Muscle layer of colon (tissue), 2 donors: Measurements from ENCODE around the gene KCNK16.

Experiments used
- H3K27ac ChIP-seq: one replicate; pipeline ENCODE4 v1.7.0; 2013; ENCODE audit warnings: low read depth, mild to moderate bottlenecking, low read length, moderate library complexity
- H3K27me3 ChIP-seq, 2 donors: one replicate each; pipeline ENCODE4 v1.7.0; 2013; ENCODE audit warnings: low read length in 2 of 2, mild to moderate bottlenecking in 2 of 2; ENCODE audit not compliant: insufficient read depth in 2 of 2, control insufficient read depth in 1 of 2
- H3K36me3 ChIP-seq: one replicate; pipeline ENCODE4 v1.7.0; 2013; ENCODE audit warnings: mild to moderate bottlenecking, low read length; ENCODE audit not compliant: insufficient read depth
- H3K4me1 ChIP-seq: one replicate; pipeline ENCODE4 v1.7.0; 2013; ENCODE audit warnings: mild to moderate bottlenecking, low read length; ENCODE audit not compliant: insufficient read depth
- H3K4me3 ChIP-seq, 2 donors: one replicate each; pipeline ENCODE4 v1.7.0; 2013; ENCODE audit warnings: low read length in 2 of 2, low read depth in 1 of 2, mild to moderate bottlenecking in 1 of 2, moderate library complexity in 1 of 2
- H3K9ac ChIP-seq: one replicate; pipeline ENCODE4 v1.7.0; 2013; ENCODE audit warnings: low read length
- H3K9me3 ChIP-seq: one replicate; pipeline ENCODE4 v1.7.0; 2013; ENCODE audit warnings: mild to moderate bottlenecking, low read length
- donor health status: abdominal sarcoma.
- donor health status: Adenocarcinoma of cecum.

Gene KCNK16

DNA sequence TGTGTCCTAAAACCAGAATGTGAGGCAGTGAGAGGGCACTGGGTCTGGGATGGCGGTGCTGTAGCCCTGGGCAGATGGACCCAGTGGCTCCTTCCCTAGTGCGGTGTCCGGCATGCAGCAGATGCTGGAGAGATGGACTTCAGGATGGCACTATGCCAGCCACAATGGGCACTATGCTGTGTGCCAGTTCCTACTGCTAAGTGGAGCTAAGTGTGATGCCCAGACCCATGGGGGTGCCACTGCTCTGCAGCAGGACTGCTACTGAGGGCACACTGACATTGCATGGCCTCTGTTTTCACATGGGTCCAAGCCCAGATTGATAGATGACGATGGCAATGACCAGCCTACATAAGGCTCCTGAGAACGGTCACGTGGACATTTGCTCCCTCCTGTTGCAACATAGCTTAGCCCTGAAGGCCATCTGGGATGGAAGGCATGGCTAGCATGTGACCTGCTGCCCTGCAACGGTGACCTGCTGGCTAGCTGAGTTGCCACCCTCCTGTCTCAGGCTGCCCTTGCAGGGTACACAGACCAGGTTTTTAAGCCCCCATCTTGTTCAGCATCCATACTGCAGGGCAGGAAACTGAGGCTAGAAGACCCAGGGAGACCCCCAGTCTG lies 31.3 kb upstream of the KCNK16 start:
- H3K36me3 ChIP-seq = no peaks in the 10 kb centered on the region
- H3K27ac ChIP-seq = no peak overlapping the region
- no peak overlapping the region for H3K4me3 ChIP-seq
- H3K9ac ChIP-seq = no peak overlapping the region
- H3K27me3 ChIP-seq = no peaks in the 10 kb centered on the region
- H3K4me1 ChIP-seq = no peaks in the 10 kb centered on the region
- H3K9me3 ChIP-seq = no peaks in the 10 kb centered on the region

DNA sequence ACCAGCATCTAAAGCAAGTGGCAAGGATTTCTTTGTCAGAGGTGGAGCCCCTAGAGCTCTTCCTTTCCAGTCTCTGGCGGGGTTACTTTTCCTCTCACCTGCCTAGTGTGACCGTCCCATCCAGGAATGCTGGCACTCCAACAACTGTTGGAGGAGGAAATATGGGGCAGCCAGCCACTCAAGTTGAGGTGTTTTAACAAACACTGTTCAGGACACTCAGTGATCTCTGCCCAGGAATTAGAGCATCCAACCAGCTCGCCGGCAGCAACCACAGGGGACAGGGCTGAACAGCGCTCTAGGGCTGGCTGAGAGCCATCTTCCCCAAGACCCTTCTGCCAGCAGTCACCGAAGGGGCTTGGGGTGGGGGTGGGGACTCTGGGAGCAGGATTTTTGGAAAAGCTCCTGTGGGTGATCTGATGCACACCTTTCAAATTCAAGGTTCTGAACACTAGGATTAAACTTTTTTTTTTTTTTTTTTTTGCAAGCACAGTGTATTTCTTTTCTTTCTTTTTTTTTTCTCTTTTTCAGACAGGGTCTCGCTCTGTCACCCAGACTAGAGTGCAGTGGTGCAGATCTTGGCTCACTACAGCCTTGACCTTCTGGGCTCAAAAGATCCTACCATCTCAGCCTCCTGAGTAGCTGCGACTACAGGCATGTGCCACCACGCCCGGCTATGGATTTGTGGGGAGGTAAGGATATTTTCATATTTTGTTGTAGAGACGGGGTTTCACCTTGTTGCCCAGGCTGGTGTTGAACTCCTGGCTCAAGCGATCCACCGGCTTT lies 28.4 kb upstream of the KCNK16 start:
- no peak overlapping the region for H3K4me3 ChIP-seq
- no peaks in the 10 kb centered on the region for H3K27me3 ChIP-seq
- H3K27ac ChIP-seq = no peak overlapping the region
- H3K4me1 ChIP-seq = no peaks in the 10 kb centered on the region
- no peak overlapping the region for H3K9ac ChIP-seq
- H3K36me3 ChIP-seq = no peaks in the 10 kb centered on the region
- no peaks in the 10 kb centered on the region for H3K9me3 ChIP-seq

DNA sequence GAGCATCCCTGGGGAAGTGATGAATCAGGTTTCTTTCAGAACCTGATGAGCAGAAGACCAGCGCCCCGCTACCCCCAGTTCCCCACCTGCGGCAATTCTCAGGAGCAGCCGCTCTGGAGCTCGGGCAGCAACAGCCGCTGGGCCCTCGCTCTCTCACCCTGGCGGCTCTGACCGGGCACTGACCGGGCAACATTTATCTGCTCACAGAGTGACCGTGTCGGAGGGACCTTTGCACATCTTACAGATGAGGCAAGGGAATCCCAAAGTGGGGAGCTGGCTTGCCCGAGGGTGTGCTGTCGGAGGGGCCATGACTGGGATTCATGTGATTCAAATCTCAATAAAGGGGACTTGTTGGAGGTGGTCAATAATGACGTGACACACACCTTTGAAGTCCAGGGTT lies 26.2 kb upstream of the KCNK16 start:
- H3K9me3 ChIP-seq = no peaks in the 10 kb centered on the region
- H3K4me3 ChIP-seq = no peak overlapping the region
- H3K9ac ChIP-seq = no peak overlapping the region
- no peaks in the 10 kb centered on the region for H3K36me3 ChIP-seq
- no peaks in the 10 kb centered on the region for H3K4me1 ChIP-seq
- H3K27ac ChIP-seq = no peak overlapping the region
- no peaks in the 10 kb centered on the region for H3K27me3 ChIP-seq

DNA sequence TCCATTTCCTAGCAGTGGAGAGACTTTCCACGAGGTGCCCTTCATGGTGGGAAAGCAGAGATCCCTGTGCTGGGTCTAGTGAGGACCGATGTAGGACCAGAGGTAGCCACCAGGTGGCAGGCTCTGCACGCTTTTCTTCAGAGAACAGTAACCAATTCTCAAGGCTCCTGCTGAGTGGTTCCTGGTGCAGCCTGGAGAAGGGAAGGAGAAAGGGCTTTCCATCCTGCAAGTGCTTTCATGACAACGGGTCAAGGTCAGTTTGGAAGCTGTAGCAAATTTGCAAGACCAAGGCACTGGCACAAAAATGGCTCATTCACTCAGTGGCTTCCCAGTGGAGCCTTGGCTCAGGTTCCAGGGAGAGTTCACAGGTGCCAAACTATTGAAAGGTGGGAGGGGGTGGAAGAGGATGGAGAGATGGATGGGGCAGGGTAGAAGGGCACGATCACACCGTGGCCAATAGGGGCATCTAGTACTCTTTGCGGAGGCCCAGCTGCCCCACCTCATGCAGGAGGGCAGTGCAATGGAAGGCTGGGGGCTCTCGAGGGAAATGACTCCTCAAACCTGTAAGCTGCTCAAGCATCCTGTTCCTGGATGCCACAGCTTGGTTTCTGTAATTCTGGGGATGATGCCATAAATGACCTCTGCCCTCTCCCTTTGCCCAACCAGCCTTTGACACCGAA lies 25.5 kb upstream of the KCNK16 start:
- Histone ChIP-seq H3K36me3 (no peaks in the 10 kb centered on the region), H3K27ac (no peak overlapping the region), H3K4me3 (no peak overlapping the region), H3K9me3 (no peaks in the 10 kb centered on the region), H3K27me3 (no peaks in the 10 kb centered on the region), H3K4me1 (no peaks in the 10 kb centered on the region), H3K9ac (no peak overlapping the region)

DNA sequence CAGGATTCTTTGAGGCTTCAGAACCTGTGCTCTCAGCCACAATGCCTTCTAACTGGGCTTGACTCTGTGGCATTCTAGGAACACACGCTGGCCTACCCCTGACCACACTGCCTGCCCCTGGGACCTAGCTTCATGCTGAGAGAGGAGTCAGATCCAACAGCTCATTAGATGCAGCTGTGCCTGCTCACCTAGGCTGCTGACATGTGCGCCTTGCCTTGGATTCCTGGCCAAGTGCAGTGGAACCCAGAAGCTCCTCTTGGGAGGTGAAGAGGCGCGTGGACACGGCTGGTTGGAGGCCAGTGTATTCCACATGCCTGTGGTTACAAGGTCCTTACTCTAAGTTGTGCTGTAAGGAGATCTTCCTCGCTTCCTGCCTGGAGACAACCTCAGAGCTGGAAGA lies 24.7 kb upstream of the KCNK16 start:
- no peak overlapping the region for H3K9ac ChIP-seq
- H3K27me3 ChIP-seq = no peaks in the 10 kb centered on the region
- H3K9me3 ChIP-seq = no peaks in the 10 kb centered on the region
- no peaks in the 10 kb centered on the region for H3K36me3 ChIP-seq
- no peak overlapping the region for H3K27ac ChIP-seq
- H3K4me3 ChIP-seq = no peak overlapping the region
- no peaks in the 10 kb centered on the region for H3K4me1 ChIP-seq

DNA sequence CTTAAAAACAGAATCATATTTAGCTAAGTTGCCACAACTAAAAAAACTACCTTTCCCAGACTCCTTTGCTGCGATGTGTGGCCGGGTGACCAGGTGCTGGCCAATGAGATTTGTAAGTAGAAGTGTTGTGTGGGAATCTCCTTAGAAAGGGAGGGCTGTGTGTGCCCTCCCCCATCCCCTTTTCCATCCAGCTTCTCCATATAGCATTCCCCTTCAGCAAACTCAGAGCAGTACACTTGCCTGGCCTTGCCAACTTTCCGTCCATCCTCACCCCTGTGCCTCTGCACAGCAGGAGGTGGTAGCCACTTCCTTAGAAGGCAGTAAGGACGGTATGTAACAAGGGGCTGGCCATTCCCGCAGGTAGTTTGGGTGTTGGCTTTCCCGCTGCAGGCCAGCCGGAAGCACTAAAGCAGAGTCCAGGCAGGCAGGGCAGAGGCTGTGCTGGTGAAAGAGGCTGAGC lies 22.3 kb upstream of the KCNK16 start:
- no peak overlapping the region for H3K9ac ChIP-seq
- H3K9me3 ChIP-seq = no peaks in the 10 kb centered on the region
- no peaks in the 10 kb centered on the region for H3K27me3 ChIP-seq
- H3K27ac ChIP-seq = no peak overlapping the region
- H3K4me3 ChIP-seq = no peak overlapping the region
- no peaks in the 10 kb centered on the region for H3K36me3 ChIP-seq
- no peaks in the 10 kb centered on the region for H3K4me1 ChIP-seq

DNA sequence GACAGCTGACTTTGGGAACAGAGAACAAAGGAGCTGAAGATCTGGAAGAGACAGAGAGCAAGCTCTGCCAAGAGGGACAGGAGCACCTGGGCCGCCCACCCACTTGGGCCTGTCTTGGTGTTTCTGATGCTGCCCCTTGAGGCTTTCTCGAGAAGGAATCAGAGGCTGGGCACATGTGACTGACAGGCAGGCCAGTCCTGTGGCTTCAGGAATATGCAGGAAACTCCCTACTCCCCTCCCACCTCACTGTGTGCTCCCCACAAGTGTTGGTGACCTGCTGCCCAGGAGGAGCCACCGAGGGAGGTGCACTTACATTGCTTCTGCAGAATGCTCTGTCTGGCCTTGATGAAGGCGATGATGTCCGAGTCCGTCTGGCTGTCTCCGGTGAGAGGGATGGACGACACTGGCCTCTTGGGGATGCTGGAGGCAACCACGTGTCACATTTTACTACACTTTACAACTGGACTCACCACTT lies 20.9 kb upstream of the KCNK16 start:
- Histone ChIP-seq H3K27ac (no peak overlapping the region), H3K4me1 (no peaks in the 10 kb centered on the region), H3K27me3 (no peaks in the 10 kb centered on the region), H3K9ac (no peak overlapping the region), H3K4me3 (no peak overlapping the region), H3K9me3 (no peaks in the 10 kb centered on the region), H3K36me3 (no peaks in the 10 kb centered on the region)

DNA sequence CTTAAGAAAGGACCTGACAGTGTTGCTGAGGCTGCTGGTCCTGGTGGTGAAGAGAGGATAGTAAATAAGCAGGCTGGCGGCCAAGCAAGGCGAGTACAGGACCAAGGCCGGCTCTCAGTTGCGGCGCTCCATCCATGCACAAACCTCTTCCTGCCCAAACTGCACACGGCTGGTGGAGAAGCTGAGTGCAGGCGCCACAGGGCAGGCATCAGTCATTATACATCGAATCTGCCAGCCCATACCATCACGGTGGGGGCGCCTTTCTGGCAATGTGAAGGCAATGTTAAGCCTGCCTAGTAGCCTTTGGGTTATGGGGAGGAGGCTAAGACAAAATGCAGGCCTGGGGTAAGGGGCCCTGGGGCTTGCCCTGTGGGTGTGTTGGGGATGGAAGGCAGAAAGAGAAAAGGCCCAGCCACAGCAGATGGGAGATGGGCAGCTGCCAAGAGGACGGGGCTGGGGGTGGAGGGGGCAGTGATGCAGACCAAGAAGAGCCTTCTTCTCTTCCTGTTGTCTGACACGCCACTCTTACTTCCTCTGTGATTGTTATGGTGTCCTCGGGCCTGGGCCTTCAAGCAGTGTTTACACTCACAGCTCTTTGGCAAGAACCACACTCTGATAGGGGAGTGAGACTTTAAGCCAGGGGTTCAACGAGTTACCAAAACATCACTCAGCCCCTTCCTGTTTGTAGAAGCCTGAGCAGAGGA lies 20.3 kb upstream of the KCNK16 start:
- Histone ChIP-seq H3K9ac (no peak overlapping the region), H3K36me3 (no peaks in the 10 kb centered on the region), H3K4me1 (no peaks in the 10 kb centered on the region), H3K27me3 (no peaks in the 10 kb centered on the region), H3K4me3 (no peak overlapping the region), H3K27ac (no peak overlapping the region), H3K9me3 (no peaks in the 10 kb centered on the region)

DNA sequence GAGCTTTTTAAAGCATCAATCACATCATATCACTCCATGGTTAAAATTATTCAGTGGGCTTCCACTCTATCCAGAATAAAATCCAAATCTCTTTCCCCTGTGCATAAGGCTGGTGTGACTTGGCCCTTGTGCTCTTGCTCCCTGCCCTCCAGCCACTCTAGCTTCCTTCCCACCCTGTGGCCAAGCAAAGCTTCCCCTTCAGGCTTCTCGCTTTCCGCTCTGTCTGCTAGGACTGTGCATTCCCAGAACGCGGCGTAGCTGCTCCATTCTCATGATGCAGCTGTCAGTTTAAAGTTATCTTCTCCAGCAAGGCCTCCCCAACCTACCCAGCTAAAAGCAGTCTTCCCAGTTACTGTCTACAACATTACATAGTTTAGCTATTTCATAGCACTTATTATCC lies 19.4 kb upstream of the KCNK16 start:
- H3K9ac ChIP-seq = no peak overlapping the region
- no peaks in the 10 kb centered on the region for H3K4me1 ChIP-seq
- H3K27me3 ChIP-seq = no peaks in the 10 kb centered on the region
- no peak overlapping the region for H3K27ac ChIP-seq
- no peaks in the 10 kb centered on the region for H3K9me3 ChIP-seq
- no peaks in the 10 kb centered on the region for H3K36me3 ChIP-seq
- H3K4me3 ChIP-seq = no peak overlapping the region

DNA sequence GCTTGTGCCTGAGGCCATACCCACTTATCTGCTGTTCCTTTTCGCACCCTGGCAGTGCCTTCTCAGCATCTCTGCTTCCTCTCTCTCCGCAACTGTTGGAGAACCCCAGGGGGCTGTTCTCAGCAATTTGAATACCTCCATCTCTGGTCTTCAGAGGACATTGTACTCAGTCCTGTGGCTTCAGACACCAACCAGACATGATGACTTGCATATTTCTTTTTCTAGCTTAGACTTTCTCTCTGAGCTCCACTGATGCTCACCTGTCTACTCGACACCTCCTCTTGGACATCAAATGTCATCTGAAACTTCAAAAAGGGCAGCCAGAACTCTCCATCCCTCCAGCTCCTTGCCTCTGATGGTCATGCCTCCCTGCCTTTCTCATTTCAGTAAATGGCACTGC lies 18.9 kb upstream of the KCNK16 start:
- Histone ChIP-seq H3K27me3 (no peaks in the 10 kb centered on the region), H3K27ac (no peak overlapping the region), H3K36me3 (no peaks in the 10 kb centered on the region), H3K4me3 (no peak overlapping the region), H3K9me3 (no peaks in the 10 kb centered on the region), H3K4me1 (no peaks in the 10 kb centered on the region), H3K9ac (no peak overlapping the region)

DNA sequence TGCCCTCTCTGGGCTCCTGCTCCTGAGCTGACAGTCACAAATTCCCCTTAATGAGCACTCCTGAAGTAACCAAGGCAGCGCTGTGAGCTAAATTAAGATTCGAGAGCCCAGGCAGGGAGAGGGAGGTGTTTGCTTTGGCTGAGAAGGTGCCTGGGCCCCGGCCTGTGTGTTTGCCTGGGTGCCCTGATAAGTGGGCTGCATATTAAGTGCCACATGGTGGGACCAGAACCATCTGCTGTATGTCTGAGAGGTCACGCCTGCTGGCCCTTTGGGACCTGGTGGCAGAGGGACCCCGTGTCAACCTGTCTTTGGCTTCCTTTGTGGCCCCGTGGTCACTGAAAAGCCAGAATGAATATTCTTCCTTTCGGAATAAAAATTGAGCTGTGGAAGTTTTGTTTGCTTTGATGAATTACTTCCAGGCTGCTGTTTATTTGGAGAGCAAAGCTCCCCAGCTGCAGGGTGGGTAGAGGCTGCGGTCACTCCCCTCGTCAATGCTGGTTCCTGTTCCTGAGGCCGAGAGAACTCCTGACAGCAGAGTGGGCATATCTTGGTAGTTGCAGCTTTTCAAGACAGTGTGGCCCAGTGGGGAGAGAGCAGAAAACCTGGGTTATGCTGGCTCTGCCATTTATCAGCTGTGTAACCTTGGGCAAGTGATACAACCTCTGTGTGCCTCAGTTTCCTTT lies 17.5 kb upstream of the KCNK16 start:
- Histone ChIP-seq H3K36me3 (no peaks in the 10 kb centered on the region), H3K27me3 (no peaks in the 10 kb centered on the region), H3K4me1 (no peaks in the 10 kb centered on the region), H3K9ac (no peak overlapping the region), H3K27ac (no peak overlapping the region), H3K4me3 (no peak overlapping the region), H3K9me3 (no peaks in the 10 kb centered on the region)
